Activated CD4-positive, alpha-beta T cell treated with anti-CD3 and anti-CD28 coated beads, Interleukin-2, Interleukin-6, amounts not matched to agents 100 ng/mL and 50 ng/mL, durations not matched to agents 16 hours and 8 hours (primary cell): Measurements from ENCODE around the gene SLC26A2.

ENCODE experiments used
- DNase-seq: peaks from one replicate; pipeline ENCODE4 v3.0.0-alpha.2; 2020

Gene SLC26A2

DNA sequence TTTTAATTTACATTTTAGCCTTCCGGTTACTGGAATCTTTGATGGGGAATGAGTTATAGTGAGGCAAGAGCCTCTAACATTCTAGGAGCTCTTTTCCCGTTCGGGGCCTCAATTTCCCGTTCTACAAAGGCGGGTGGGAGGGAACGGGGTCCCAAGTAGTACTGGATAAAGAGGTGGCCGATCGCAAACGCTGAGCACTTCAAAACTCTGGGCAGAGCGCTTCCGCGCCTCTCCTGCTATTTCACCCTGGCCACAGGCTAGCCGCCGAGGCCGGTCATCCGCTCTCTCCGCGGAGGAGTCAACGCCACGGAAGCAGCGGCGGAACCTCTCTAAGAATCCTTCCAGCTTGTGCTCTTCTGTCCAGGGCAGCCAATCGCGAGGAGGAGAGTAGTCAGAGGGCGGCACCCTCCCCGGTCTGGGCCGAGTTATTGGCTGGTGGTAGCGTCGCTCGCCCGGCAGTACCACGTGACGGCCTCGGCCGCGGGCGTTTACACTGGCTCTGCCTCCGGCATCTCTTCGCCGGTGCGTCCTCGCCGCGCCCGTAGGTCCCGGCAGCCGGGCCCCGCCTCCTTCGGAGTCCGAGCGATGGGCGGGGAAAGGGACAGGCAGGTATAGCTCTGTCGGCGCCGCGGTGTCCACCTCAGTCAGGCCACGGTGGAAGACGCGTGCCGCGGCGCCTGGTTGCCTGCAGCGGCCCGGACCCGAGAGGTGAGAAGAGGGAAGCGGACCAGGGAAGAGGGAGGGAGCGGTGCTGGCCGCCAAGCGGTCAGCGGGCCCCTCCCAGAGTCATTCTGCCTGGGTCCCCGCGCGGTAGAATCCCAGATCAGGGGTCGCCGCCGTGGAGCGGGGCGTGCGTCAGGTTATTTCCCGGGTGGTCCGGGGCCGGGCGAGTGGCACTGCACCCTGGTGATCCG is at the start of gene SLC26A2:
Gene SLC26A2, plus strand, starts transcription at position 487 of the 914 bp plus-strand sequence. CDS start 16,895 bp downstream, outside the sequence.
- DNase-seq: peak; percentile 98

- DNase-seq: no peak
Measured at GRCh38 chr5:149911031-149911430, 49.5 kb upstream of the SLC26A2 start.

DNA sequence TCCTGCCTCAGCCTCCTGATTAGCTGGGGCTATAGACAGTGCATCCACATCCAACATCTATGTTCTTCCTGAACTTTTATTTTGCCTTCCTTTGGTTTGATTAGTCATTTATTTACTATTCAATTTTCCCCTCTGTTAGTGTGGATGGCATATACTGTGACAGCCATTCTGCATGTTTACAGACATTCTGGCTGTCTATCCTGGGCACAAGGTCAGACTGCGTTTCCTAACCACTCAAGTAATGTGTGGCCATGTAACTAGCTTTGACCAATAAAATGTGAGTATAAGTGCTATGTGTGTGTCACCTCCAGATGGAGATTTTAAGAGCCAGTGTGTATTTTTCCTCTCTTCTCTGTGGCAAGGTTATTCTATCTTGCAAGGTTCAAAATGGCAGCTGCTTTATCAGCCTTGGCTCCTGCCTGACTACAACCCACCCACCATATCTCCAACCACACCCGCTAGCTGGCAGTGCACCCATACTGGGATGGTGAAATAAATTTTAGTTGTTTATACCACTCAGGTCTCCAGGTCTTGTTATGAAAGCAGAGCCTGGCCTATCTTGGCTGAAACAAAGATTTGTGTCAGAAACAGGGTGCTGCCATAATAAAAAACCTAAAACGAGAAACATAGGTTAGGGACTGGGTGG is 48.2 kb upstream of the SLC26A2 start:
- DNase-seq: no peak

DNA sequence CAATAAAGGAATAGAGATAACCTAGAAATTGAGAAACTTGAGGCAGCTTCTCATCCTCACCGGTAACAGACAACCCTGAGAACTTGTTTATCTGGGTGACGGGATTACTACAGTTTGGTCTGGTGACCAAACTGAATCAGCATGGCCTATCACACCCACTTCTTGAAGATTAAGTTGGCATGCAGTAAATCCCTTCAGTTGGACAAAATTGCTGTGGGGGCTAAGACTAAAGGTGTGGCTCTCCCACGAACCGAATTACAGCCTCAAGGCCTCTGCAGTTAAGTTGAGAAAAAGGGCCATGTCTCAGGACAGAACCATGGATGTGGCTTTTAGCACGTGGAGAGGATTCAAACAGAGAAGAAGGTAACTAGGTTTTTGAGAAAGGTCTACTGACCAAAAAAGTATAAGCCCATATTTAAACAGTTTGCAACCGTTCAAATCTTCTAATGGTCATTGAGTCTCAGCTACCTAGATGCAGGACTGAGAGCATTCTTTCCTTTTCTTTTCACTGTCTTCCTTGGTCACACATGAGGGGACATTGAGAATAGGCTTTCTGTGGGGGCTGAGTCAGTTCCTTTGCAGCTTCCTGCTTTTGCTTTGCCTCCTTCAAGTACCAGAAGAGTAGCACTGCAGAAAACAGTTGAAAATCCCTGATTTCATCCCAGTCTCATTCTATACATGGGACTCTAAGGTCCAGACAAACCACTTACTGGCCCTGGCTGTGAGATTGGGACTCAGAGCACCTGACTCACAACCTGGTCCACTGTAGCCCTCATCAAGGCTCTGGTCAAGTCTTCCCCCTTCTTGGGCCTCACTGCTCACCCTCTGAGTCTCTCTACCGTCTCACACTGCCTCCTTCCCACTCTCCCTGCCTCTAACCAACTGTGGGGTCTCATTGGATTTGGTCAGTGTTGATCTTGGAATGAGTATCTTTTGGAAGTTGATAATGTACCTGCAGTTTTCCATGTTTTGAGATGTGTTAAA is 46.8 kb upstream of the SLC26A2 start:
- no peak for DNase-seq

- no peak for DNase-seq
Measured at GRCh38 chr5:149915392-149916260, 44.9 kb upstream of the SLC26A2 start.

DNA sequence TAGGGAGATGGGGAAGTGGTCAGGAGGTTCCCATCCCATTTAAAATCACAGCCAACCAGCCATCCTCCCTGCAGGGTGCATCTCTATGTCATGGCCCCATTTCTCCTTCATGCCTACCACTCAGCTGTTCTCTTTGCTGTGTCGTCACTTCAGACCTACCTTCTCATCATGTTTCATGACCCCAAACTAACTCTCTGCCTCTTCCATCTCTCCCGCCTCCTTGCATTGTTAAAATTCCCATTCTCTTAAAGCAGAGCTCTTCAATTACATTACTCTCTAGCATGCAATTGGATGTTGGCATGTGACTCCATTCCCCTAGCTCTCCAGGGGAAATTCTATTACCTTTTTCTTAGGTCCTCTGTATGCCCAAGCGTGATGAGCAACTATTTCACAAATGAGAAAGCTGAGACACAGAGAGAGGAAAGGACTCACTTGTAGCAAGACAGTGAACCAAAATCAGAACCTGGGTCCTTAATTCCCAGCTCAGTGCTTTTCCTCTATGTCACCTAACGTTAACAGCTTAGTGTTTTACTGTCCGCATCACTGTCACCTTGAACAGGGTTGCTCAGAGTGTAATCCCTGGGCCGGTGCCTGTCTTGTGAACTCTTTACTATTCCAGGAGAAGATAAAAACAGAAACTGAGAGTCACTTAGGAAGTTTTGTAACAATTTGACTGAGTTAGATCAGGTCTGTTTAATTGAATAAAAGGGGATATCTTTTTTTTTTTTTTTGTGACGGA is 44.1 kb upstream of the SLC26A2 start:
- no peak for DNase-seq

DNA sequence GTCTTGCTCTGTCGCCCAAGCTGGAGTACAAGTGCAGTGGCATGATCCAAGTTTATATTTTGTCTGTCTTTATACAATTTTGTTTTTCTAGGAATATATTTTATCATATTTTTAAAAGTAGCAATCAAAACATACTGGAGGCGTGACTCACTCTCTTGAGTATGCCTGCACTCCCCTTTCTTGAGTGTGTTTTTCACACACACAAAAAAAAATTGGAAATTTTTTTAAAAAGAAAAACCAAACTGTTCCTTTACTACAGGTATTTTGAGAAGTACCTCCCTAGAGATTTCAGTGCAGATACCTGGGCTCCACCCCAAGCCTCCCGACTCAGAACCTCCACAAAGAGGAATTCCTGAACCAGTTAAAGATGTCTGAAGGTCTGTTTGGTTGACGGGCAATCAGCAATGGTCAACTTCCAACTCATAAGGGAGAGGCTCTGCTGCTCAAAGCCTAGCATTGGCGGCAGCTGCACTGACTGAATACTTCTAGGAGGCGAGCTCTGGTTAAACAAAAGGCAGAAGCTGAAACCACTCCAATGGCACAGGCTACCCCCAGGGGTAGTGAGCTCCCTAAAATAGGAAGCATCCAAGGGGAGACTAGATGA is 43.4 kb upstream of the SLC26A2 start:
- no peak for DNase-seq

- DNase-seq: no peak
Measured at GRCh38 chr5:149921597-149921996, 39.0 kb upstream of the SLC26A2 start.

- DNase-seq: no peak
Measured at GRCh38 chr5:149922950-149923349, 37.6 kb upstream of the SLC26A2 start.

GRCh38 chr5:149924486-149924885 is 36.1 kb upstream of the SLC26A2 start:
- DNase-seq: no peak

DNA sequence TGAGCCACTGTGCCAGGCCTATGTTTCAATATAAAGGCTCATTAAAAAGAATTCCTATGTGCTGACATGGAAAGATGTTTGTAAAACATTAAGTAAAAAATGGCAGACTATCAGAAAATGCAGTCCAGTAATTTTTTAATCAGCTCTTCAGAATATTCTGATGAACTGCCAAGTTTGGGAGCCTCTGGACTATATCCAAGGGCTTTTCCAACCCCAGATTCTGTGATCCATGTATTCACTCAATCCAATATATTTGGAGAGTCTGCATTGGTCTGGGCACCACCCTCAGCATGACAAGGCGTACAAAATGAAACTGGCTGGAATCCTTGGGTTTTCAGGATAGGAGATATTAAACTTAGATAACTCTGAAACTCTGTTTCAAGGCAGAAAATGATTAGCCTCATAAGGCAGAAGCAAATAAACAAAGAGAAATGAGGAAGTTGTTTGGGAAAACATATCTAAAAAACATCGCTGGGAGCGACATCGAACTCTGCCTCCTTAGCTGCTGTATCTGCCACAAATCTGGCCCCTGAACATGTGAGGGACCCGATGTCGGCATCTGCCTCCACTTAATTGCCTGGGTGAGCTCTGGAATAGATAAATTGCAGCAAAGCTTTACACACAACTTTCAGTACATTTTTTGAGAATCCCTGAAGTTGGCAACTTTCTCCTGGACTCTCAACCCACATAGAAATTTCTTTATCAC is 30.4 kb upstream of the SLC26A2 start:
- no peak for DNase-seq

- DNase-seq: no peak
Measured at GRCh38 chr5:149930749-149931574, 29.6 kb upstream of the SLC26A2 start.

GRCh38 chr5:149931992-149932436 is 28.5 kb upstream of the SLC26A2 start:
- no peak for DNase-seq

- no peak for DNase-seq
Measured at GRCh38 chr5:149932445-149933350, 27.9 kb upstream of the SLC26A2 start.

GRCh38 chr5:149935431-149935901 is 25.1 kb upstream of the SLC26A2 start:
- DNase-seq: no peak

DNA sequence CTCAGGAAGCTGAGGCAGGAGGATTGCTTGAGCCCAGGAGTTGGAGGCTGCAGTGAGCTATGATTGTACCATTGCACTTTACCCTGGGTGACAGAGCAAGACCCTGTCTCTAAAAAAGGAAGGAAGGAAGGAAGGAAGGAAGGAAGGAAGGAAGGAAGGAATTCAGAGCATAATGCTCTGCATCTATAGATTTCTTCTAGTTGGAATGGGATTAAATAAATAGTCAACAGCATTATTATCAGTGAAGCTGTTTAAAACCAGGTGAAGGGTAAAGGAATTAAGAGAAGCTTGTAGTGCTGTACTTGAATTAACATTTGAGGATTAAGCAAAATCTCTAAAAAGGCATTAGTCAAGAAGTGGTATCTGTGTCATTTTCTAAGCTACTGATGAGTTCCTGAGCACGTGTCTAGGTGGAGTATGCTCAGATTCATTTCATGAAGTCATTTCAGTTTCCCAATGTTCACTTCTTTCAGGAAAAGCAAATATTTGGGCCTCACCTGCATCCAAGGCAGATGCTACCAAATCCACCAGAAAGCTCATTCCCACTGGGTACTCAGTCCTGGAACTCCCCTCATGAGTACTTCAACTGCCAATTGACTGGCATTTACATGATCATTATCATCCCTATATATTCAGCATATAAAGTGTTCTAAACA is 24.4 kb upstream of the SLC26A2 start:
- DNase-seq: no peak

GRCh38 chr5:149936700-149937091 is 23.9 kb upstream of the SLC26A2 start:
- no peak for DNase-seq
